HL-60 (cell line): ENCODE results near the gene MSH5.

ENCODE experiments used
- DNase-seq, 2 experiments: peaks; one replicate each; pipeline ENCODE4 v3.0.0-alpha.2; 2010 to 2020; ENCODE audit warnings: low read depth in 1 of 2, low spot score in 1 of 2
- H3K27ac ChIP-seq: fragments of 250-450 bp; sonication (Bioruptor Pico); replicated peaks from 2 replicates; pipeline ENCODE4 v1.5.1; 2020; ENCODE audit warnings: mild to moderate bottlenecking, moderate library complexity
- H3K27me3 ChIP-seq: fragments of 250-450 bp; sonication (Bioruptor Pico); 2 replicates; pipeline ENCODE4 v1.5.1; 2021; ENCODE audit warnings: mild to moderate bottlenecking, moderate library complexity; ENCODE audit not compliant: insufficient read depth, poor library complexity, severe bottlenecking
- H3K4me3 ChIP-seq: replicated peaks from 2 replicates; pipeline ENCODE4 v1.5.1; 2011; ENCODE audit warnings: mild to moderate bottlenecking, control low read depth, low read length; ENCODE audit not compliant: insufficient read depth
- GABPA ChIP-seq: IDR thresholded peaks from 2 replicates; pipeline ENCODE4 v1.6.1; 2012; ENCODE audit warnings: low read depth
- POLR2AphosphoS5 ChIP-seq: IDR thresholded peaks from 2 replicates; pipeline ENCODE4 v1.6.1; 2012; ENCODE audit warnings: low read depth
- REST ChIP-seq: IDR thresholded peaks from 2 replicates; pipeline ENCODE4 v1.6.1; 2012; ENCODE audit warnings: low read depth; ENCODE audit not compliant: insufficient replicate concordance
- SPI1 ChIP-seq: IDR thresholded peaks from 2 replicates; pipeline ENCODE4 v1.6.1; 2012; ENCODE audit warnings: low read depth, mild to moderate bottlenecking, borderline replicate concordance
- TF ChIP-seq, protein P1 (sequence below): IDR thresholded peaks from one replicate; pipeline ENCODE4 v1.5.1; 2011; ENCODE audit warnings: low read length, control low read depth, inconsistent platforms; ENCODE audit not compliant: insufficient read depth

Gene MSH5

DNA sequence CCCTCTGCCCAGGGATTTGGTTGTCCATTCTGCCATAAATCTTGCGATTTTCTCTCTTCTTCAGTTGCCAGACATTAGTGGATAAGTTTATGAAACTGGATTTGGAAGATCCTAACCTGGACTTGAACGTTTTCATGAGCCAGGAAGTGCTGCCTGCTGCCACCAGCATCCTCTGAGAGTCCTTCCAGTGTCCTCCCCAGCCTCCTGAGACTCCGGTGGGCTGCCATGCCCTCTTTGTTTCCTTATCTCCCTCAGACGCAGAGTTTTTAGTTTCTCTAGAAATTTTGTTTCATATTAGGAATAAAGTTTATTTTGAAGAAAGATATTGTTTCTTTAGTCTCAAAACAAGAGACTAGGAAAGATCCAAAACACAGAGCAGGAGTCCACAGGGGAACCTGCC, 22.6 kb downstream of the MSH5 start, which contains the start of gene SAPCD1:
TSS of gene SAPCD1 (plus strand) at position 301 of the 400 bp plus-strand sequence. CDS start 399 bp downstream, outside the sequence.
- H3K4me3 ChIP-seq, result no peak within 1 kb of the TSS
- TF ChIP-seq REST, result no peak
- TF ChIP-seq POLR2AphosphoS5, result no peak
- TF ChIP-seq GABPA, result no peak
- TF ChIP-seq, protein P1, sequence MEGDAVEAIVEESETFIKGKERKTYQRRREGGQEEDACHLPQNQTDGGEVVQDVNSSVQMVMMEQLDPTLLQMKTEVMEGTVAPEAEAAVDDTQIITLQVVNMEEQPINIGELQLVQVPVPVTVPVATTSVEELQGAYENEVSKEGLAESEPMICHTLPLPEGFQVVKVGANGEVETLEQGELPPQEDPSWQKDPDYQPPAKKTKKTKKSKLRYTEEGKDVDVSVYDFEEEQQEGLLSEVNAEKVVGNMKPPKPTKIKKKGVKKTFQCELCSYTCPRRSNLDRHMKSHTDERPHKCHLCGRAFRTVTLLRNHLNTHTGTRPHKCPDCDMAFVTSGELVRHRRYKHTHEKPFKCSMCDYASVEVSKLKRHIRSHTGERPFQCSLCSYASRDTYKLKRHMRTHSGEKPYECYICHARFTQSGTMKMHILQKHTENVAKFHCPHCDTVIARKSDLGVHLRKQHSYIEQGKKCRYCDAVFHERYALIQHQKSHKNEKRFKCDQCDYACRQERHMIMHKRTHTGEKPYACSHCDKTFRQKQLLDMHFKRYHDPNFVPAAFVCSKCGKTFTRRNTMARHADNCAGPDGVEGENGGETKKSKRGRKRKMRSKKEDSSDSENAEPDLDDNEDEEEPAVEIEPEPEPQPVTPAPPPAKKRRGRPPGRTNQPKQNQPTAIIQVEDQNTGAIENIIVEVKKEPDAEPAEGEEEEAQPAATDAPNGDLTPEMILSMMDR, result no peak
- TF ChIP-seq SPI1, result no peak
- DNase-seq, result no peak
- no peak within 1 kb of the TSS for H3K27ac ChIP-seq
- no peaks in the 10 kb centered on the region for H3K27me3 ChIP-seq

- H3K4me3 ChIP-seq, result no peak overlapping the region
- no peak for DNase-seq
- H3K27ac ChIP-seq, result no peak overlapping the region
- no peaks in the 10 kb centered on the region for H3K27me3 ChIP-seq
- TF ChIP-seq REST, result no peak
- TF ChIP-seq, protein P1, result no peak
- TF ChIP-seq POLR2AphosphoS5, result no peak
- no peak for TF ChIP-seq GABPA
Measured at GRCh38 chr6:31762878-31763618, 23.2 kb downstream of the MSH5 start.

DNA sequence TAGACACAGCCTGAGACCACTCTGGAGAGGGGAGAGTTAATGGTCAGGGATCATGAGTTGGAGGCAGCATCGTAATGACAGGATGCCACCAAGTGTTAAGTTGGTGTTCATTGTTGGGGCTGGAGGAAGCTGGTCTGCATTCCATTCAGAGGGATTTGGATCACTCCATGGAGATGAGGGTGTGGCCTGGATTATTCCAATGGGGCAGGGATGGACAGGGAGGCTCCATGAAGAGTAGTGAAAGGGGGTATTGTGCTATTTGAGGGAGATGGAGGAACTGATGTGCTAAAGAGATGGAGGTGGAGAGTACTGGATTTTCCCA, 23.8 kb downstream of the MSH5 start:
- Histone ChIP-seq H3K27me3 (no peaks in the 10 kb centered on the region), H3K4me3 (no peak overlapping the region), H3K27ac (no peak overlapping the region)
- no peak for DNase-seq
- TF ChIP-seq, protein P1, result no peak
- TF ChIP-seq GABPA (no peak), POLR2AphosphoS5 (no peak)

- TF ChIP-seq, protein P1, result no peak
- TF ChIP-seq POLR2AphosphoS5, result no peak
- no peak for TF ChIP-seq GABPA
- TF ChIP-seq REST, result no peak
- TF ChIP-seq SPI1, result no peak
- Histone ChIP-seq H3K27me3 (no peaks in the 10 kb centered on the region), H3K27ac (no peak overlapping the region), H3K4me3 (no peak overlapping the region)
- DNase-seq, result no peak
Measured at GRCh38 chr6:31764198-31764597, 24.4 kb downstream of the MSH5 start.
